GM23338 (cell line): ENCODE data around the gene DNAJC17.

Source experiments
- CREB1 ChIP-seq: fragments of 250-450 bp; sonication (Bioruptor Pico); IDR thresholded peaks from 2 replicates; pipeline ENCODE4 v1.5.0; 2020; ENCODE audit warnings: low read depth, mild to moderate bottlenecking, moderate library complexity
- EZH2phosphoT487 ChIP-seq: fragments of 200-600 bp; sonication (generic); IDR thresholded peaks from one replicate; pipeline ENCODE4 v1.8.1; 2018; ENCODE audit warnings: antibody characterized with exemption; ENCODE audit not compliant: unreplicated experiment
- JUNB ChIP-seq: IDR thresholded peaks from one replicate; pipeline ENCODE4 v1.6.1; 2016; ENCODE audit warnings: antibody characterized with exemption; ENCODE audit not compliant: unreplicated experiment
- POLR2AphosphoS5 ChIP-seq: IDR thresholded peaks from 2 replicates; pipeline ENCODE4 v1.6.1; 2016; ENCODE audit warnings: antibody characterized with exemption, low read depth
- ZNF114 ChIP-seq: fragments of 250-450 bp; sonication (Bioruptor Pico); IDR thresholded peaks from 2 replicates; pipeline ENCODE4 v1.5.0; 2020; ENCODE audit warnings: mild to moderate bottlenecking, moderate library complexity
- TF ChIP-seq, protein P1 (sequence below), 2 experiments: fragments of 200-600 bp in 1 of 2; sonication (generic) in 1 of 2; conservative IDR thresholded peaks; 2 replicates each; pipeline versions ENCODE4 v1.5.1 to v1.6.1; 2016 to 2017; ENCODE audit warnings: antibody characterized with exemption in 2 of 2, low read depth in 2 of 2, mild to moderate bottlenecking in 2 of 2, moderate library complexity in 1 of 2
- TF ChIP-seq, protein P2 (sequence below): IDR thresholded peaks from one replicate; pipeline ENCODE4 v1.6.1; 2018; ENCODE audit warnings: antibody characterized with exemption; ENCODE audit not compliant: unreplicated experiment

DNA sequence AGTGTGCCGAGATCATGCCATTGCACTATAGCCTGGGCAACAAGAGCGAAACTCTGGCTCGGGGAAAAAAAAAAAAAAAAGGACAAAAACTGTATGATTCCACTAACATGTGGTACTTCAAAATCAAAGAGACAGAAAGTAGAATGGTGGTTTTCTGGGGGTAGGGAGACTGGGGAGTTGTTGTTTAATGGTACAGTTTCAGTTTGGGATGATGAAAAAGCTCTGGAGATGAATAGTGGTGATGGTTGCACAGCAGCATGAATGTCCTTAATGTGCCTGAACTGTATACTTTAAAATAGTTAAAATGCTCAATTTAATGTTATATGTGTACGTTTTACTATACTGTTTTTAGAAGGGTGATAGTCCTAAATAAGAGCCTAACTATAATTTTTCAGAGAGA lies 84.9 kb downstream of the DNAJC17 start:
- TF ChIP-seq, protein P1, sequence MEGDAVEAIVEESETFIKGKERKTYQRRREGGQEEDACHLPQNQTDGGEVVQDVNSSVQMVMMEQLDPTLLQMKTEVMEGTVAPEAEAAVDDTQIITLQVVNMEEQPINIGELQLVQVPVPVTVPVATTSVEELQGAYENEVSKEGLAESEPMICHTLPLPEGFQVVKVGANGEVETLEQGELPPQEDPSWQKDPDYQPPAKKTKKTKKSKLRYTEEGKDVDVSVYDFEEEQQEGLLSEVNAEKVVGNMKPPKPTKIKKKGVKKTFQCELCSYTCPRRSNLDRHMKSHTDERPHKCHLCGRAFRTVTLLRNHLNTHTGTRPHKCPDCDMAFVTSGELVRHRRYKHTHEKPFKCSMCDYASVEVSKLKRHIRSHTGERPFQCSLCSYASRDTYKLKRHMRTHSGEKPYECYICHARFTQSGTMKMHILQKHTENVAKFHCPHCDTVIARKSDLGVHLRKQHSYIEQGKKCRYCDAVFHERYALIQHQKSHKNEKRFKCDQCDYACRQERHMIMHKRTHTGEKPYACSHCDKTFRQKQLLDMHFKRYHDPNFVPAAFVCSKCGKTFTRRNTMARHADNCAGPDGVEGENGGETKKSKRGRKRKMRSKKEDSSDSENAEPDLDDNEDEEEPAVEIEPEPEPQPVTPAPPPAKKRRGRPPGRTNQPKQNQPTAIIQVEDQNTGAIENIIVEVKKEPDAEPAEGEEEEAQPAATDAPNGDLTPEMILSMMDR (conservative IDR thresholded peaks at IDR 0.05; ENCODE audit: low read depth in 2 of 2) = no peak
- no peak for TF ChIP-seq CREB1
- no peak for TF ChIP-seq EZH2phosphoT487
- TF ChIP-seq, protein P2, sequence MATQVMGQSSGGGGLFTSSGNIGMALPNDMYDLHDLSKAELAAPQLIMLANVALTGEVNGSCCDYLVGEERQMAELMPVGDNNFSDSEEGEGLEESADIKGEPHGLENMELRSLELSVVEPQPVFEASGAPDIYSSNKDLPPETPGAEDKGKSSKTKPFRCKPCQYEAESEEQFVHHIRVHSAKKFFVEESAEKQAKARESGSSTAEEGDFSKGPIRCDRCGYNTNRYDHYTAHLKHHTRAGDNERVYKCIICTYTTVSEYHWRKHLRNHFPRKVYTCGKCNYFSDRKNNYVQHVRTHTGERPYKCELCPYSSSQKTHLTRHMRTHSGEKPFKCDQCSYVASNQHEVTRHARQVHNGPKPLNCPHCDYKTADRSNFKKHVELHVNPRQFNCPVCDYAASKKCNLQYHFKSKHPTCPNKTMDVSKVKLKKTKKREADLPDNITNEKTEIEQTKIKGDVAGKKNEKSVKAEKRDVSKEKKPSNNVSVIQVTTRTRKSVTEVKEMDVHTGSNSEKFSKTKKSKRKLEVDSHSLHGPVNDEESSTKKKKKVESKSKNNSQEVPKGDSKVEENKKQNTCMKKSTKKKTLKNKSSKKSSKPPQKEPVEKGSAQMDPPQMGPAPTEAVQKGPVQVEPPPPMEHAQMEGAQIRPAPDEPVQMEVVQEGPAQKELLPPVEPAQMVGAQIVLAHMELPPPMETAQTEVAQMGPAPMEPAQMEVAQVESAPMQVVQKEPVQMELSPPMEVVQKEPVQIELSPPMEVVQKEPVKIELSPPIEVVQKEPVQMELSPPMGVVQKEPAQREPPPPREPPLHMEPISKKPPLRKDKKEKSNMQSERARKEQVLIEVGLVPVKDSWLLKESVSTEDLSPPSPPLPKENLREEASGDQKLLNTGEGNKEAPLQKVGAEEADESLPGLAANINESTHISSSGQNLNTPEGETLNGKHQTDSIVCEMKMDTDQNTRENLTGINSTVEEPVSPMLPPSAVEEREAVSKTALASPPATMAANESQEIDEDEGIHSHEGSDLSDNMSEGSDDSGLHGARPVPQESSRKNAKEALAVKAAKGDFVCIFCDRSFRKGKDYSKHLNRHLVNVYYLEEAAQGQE = no peak
- no peak for TF ChIP-seq POLR2AphosphoS5
- no peak for TF ChIP-seq JUNB
- no peak for TF ChIP-seq ZNF114
